IMR-90 (cell line): ENCODE results near the gene ETNK1. TPM values are rescaled to one million over a fixed set of nuclear protein-coding genes. Genes with fewer than 3 reads are reported as not detected.

Experiments used
- ATAC-seq: fragments of 200-7000 bp; cut with Tn5 transposase; 2 replicates; pipeline ENCODE4 v1.9.1; 2020; ENCODE audit warnings: low read depth, mild to moderate bottlenecking, moderate library complexity
- BruUV-seq: library from RNA; stranded (reverse); fragments of 400-500 nt; replicated peaks from 2 replicates; lab custom pipeline; 2021; lab: Mats Ljungman, UMichigan
- CTCF ChIA-PET: fragments of 300-600 bp; formaldehyde crosslinking; extraction: SDS; loops from one replicate; lab custom pipeline; 2021; ENCODE audit warnings: antibody characterized with exemption; lab: Yijun Ruan, JAX
- POLR2A ChIA-PET: fragments of 300-600 bp; sonication (Branson Sonifier 250); formaldehyde crosslinking; loops from one replicate; lab custom pipeline; 2022; ENCODE audit warnings: antibody characterized with exemption; ENCODE audit not compliant: unreplicated experiment; lab: Charles Lee
- DNase-seq: peaks from one replicate; pipeline ENCODE4 v3.0.0; 2013
- H2AFZ ChIP-seq: replicated peaks from 2 replicates; pipeline ENCODE3; 2013; ENCODE audit warnings: low read length, mild to moderate bottlenecking; ENCODE audit not compliant: poor library complexity
- H2AK5ac ChIP-seq: 2 replicates; pipeline ENCODE4 v1.6.1; 2013; ENCODE audit warnings: low read depth, low read length, inconsistent platforms
- H2AK9ac ChIP-seq: replicated peaks from 2 replicates; pipeline ENCODE3; 2013; ENCODE audit warnings: mild to moderate bottlenecking, low read depth, low read length, moderate library complexity; ENCODE audit not compliant: poor library complexity
- H2BK120ac ChIP-seq: 2 replicates; pipeline ENCODE4 v1.6.1; 2013; ENCODE audit warnings: low read depth, low read length, inconsistent platforms
- H2BK15ac ChIP-seq: 3 replicates; pipeline ENCODE4 v1.6.1; 2013; ENCODE audit warnings: low read depth, low read length, inconsistent platforms
- H2BK20ac ChIP-seq: 2 replicates; pipeline ENCODE4 v1.6.1; 2013; ENCODE audit warnings: low read depth, mild to moderate bottlenecking, inconsistent platforms, low read length, moderate library complexity
- H2BK5ac ChIP-seq: 2 replicates; pipeline ENCODE4 v1.6.1; 2013; ENCODE audit warnings: mild to moderate bottlenecking, low read depth, low read length, inconsistent platforms; ENCODE audit not compliant: poor library complexity, severe bottlenecking
- H3K14ac ChIP-seq: replicated peaks from 2 replicates; pipeline ENCODE4 v1.6.1; 2013; ENCODE audit warnings: low read depth, low read length, inconsistent platforms
- H3K18ac ChIP-seq: 2 replicates; pipeline ENCODE4 v1.6.1; 2013; ENCODE audit warnings: low read depth, low read length, control low read depth
- H3K23ac ChIP-seq: 2 replicates; pipeline ENCODE4 v1.6.1; 2013; ENCODE audit warnings: low read depth, low read length, inconsistent platforms
- H3K27ac ChIP-seq: 2 replicates; pipeline ENCODE4 v1.5.1; 2013; ENCODE audit warnings: mild to moderate bottlenecking, control low read depth, low read length; ENCODE audit not compliant: insufficient read depth
- H3K27me3 ChIP-seq: 2 replicates; pipeline ENCODE4 v1.6.1; 2013; ENCODE audit warnings: low read length; ENCODE audit not compliant: control insufficient read depth, insufficient read depth
- H3K36me3 ChIP-seq: 2 replicates; pipeline ENCODE4 v1.6.1; 2013; ENCODE audit warnings: low read length, mixed read lengths; ENCODE audit not compliant: control insufficient read depth, insufficient read depth
- H3K4ac ChIP-seq: 2 replicates; pipeline ENCODE4 v1.6.1; 2013; ENCODE audit warnings: low read depth, low read length, inconsistent platforms
- H3K4me1 ChIP-seq: 2 replicates; pipeline ENCODE4 v1.6.1; 2013; ENCODE audit warnings: low read length, mixed read lengths; ENCODE audit not compliant: control insufficient read depth, insufficient read depth
- H3K4me2 ChIP-seq: 2 replicates; pipeline ENCODE4 v1.6.1; 2013; ENCODE audit warnings: low read depth, mild to moderate bottlenecking, control low read depth, low read length, moderate library complexity
- H3K4me3 ChIP-seq: 2 replicates; pipeline ENCODE4 v1.5.1; 2013; ENCODE audit warnings: low read depth, mild to moderate bottlenecking, control low read depth, low read length, moderate library complexity; ENCODE audit not compliant: insufficient read depth
- H3K56ac ChIP-seq: 2 replicates; pipeline ENCODE4 v1.6.1; 2013; ENCODE audit warnings: low read length, inconsistent platforms; ENCODE audit not compliant: insufficient read depth; ENCODE audit errors: extremely low read depth
- H3K79me1 ChIP-seq, 2 experiments: 2 replicates each; pipeline ENCODE4 v1.6.1; 2013; ENCODE audit warnings: low read length in 2 of 2, inconsistent platforms in 1 of 2, low read depth in 1 of 2
- H3K9ac ChIP-seq: 2 replicates; pipeline ENCODE4 v1.6.1; 2013; ENCODE audit warnings: low read depth, low read length, control low read depth
- H3K9me1 ChIP-seq: 2 replicates; pipeline ENCODE4 v1.6.1; 2013; ENCODE audit warnings: low read length, inconsistent platforms; ENCODE audit not compliant: insufficient read depth
- H3K9me3 ChIP-seq: 2 replicates; pipeline ENCODE4 v1.6.1; 2013; ENCODE audit warnings: low read length; ENCODE audit not compliant: control insufficient read depth, insufficient read depth
- H4K20me1 ChIP-seq: 2 replicates; pipeline ENCODE4 v1.6.1; 2013; ENCODE audit warnings: low read length, inconsistent platforms; ENCODE audit not compliant: insufficient read depth
- H4K5ac ChIP-seq: 2 replicates; pipeline ENCODE4 v1.6.1; 2013; ENCODE audit warnings: mild to moderate bottlenecking, low read depth, low read length, control low read depth
- H4K8ac ChIP-seq, 2 experiments: 2 replicates each; pipeline ENCODE4 v1.6.1; 2013; ENCODE audit warnings: low read depth in 2 of 2, low read length in 2 of 2, control low read depth in 1 of 2, inconsistent platforms in 1 of 2
- H4K91ac ChIP-seq: 2 replicates; pipeline ENCODE4 v1.6.1; 2013; ENCODE audit warnings: low read depth, low read length, inconsistent platforms; ENCODE audit not compliant: insufficient read depth
- BHLHE40 ChIP-seq: fragments of 150-350 bp; IDR thresholded peaks from 2 replicates; pipeline ENCODE4 v1.6.1; 2016; ENCODE audit warnings: mild to moderate bottlenecking, low read depth, low read length
- CEBPB ChIP-seq: IDR thresholded peaks from 2 replicates; pipeline ENCODE4 v1.6.1; 2012; ENCODE audit warnings: low read depth, low read length, improper control_type of control experiment
- ELK1 ChIP-seq: fragments of 150-350 bp; IDR thresholded peaks from 2 replicates; pipeline ENCODE4 v1.6.1; 2016; ENCODE audit warnings: low read depth, mild to moderate bottlenecking, low read length, moderate library complexity, borderline replicate concordance
- MAFK ChIP-seq: IDR thresholded peaks from 2 replicates; pipeline ENCODE4 v1.6.1; 2012; ENCODE audit warnings: low read depth, low read length, improper control_type of control experiment
- MAZ ChIP-seq: IDR thresholded peaks from 2 replicates; pipeline ENCODE4 v1.6.1; 2012; ENCODE audit warnings: low read depth, mild to moderate bottlenecking, low read length, improper control_type of control experiment, moderate library complexity, borderline replicate concordance
- MXI1 ChIP-seq: IDR thresholded peaks from 2 replicates; pipeline ENCODE4 v1.6.1; 2012; ENCODE audit warnings: low read depth, mild to moderate bottlenecking, low read length, moderate library complexity, borderline replicate concordance
- NFE2L2 ChIP-seq: fragments of 150-350 bp; IDR thresholded peaks from 2 replicates; pipeline ENCODE4 v1.6.1; 2016; ENCODE audit warnings: low read depth, mild to moderate bottlenecking, low read length
- POLR2A ChIP-seq: IDR thresholded peaks from 2 replicates; pipeline ENCODE4 v1.6.1; 2012; ENCODE audit warnings: mild to moderate bottlenecking, low read depth, low read length
- RAD21 ChIP-seq: IDR thresholded peaks from 2 replicates; pipeline ENCODE4 v1.6.1; 2012; ENCODE audit warnings: low read length, improper control_type of control experiment
- RCOR1 ChIP-seq: IDR thresholded peaks from 2 replicates; pipeline ENCODE4 v1.6.1; 2012; ENCODE audit warnings: mild to moderate bottlenecking, low read length, improper control_type of control experiment; ENCODE audit not compliant: insufficient replicate concordance
- SMC3 ChIP-seq: fragments of 150-350 bp; IDR thresholded peaks from 2 replicates; pipeline ENCODE4 v1.6.1; 2016; ENCODE audit warnings: low read depth, mild to moderate bottlenecking, antibody characterized with exemption, low read length, moderate library complexity
- WGBS, 2 experiments: methylation state at CpG; one replicate each; pipeline versions ENCODE4 v1.1.5 to v1.1.7; 2013; ENCODE audit warnings: missing lambda C conversion rate in 2 of 2; ENCODE audit not compliant: insufficient read length in 1 of 2; ENCODE audit errors: extremely low coverage in 2 of 2; 5-methylcytosine and 5-hydroxymethylcytosine counted together
- dilution Hi-C: fragments of 300-500 bp; cut with HindIII; formaldehyde crosslinking; loops from one replicate; pipeline ENCODE4 v1.14.3; 2018; ENCODE audit warnings: low sequenced_read_pairs; ENCODE audit not compliant: unreplicated experiment
- in situ Hi-C: fragments of 300-500 bp; cut with MboI; formaldehyde crosslinking; loops from 3 replicates; pipeline ENCODE4 v1.14.3; 2019; ENCODE audit warnings: low sequenced_read_pairs, inconsistent platforms, mixed read lengths
- intact Hi-C: fragments of 100-400 bp; cut with micrococcal nuclease; formaldehyde crosslinking; loops from 2 replicates; pipeline ENCODE4 v1.10.0; 2022
- polyA plus RNA-seq, 3 experiments: library from polyadenylated mRNA; depleted of rRNA; stranded (reverse); fragments of >200 nt; gene quantifications; 2 replicates each; pipeline ENCODE4 v1.2.3, GENCODE V29; 2012; ENCODE audit warnings: low replicate concordance in 1 of 3
- total RNA-seq: library from RNA; depleted of rRNA; stranded (reverse); fragments of >200 nt; gene quantifications from 2 replicates; pipeline ENCODE4 v1.2.3, GENCODE V29; 2012
- TF ChIP-seq, protein P1 (sequence below): conservative IDR thresholded peaks from 2 replicates; pipeline ENCODE4 v1.5.1; 2012; ENCODE audit warnings: mild to moderate bottlenecking, low read depth, low read length, improper control_type of control experiment

Gene ETNK1
- total and polyA plus RNA-seq, 2 of the 4 experiments (the other 2 are of a cell fraction): 12.8 to 33.3 TPM

- ATAC-seq (no peak), DNase-seq (no peak)
- H3K18ac ChIP-seq: no peak overlapping the region
- no peak overlapping the region for H3K4me2 ChIP-seq
- BruUV-seq: no TSS peak
- no peak overlapping the region for H3K14ac ChIP-seq
- no peak overlapping the region for H4K5ac ChIP-seq
- H2BK15ac ChIP-seq: no peak overlapping the region
- H3K9ac ChIP-seq: no peak overlapping the region
- H3K4me1 ChIP-seq: no peaks in the 10 kb centered on the region
- no peaks in the 10 kb centered on the region for H4K20me1 ChIP-seq
- H3K4ac ChIP-seq: no peak overlapping the region
- in situ Hi-C loops (no loop called here), dilution Hi-C loops (no loop called here), intact Hi-C loops (no loop called here)
- TF ChIP-seq SMC3 (no peak), ELK1 (no peak), MAFK (no peak), NFE2L2 (no peak), RAD21 (no peak), MXI1 (no peak), CEBPB (no peak), BHLHE40 (no peak), RCOR1 (no peak), MAZ (no peak), POLR2A (no peak)
- TF ChIP-seq, protein P1, sequence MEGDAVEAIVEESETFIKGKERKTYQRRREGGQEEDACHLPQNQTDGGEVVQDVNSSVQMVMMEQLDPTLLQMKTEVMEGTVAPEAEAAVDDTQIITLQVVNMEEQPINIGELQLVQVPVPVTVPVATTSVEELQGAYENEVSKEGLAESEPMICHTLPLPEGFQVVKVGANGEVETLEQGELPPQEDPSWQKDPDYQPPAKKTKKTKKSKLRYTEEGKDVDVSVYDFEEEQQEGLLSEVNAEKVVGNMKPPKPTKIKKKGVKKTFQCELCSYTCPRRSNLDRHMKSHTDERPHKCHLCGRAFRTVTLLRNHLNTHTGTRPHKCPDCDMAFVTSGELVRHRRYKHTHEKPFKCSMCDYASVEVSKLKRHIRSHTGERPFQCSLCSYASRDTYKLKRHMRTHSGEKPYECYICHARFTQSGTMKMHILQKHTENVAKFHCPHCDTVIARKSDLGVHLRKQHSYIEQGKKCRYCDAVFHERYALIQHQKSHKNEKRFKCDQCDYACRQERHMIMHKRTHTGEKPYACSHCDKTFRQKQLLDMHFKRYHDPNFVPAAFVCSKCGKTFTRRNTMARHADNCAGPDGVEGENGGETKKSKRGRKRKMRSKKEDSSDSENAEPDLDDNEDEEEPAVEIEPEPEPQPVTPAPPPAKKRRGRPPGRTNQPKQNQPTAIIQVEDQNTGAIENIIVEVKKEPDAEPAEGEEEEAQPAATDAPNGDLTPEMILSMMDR: no peak
- POLR2A ChIA-PET: no interaction called here
- no peak overlapping the region for H2AK5ac ChIP-seq
- no peak overlapping the region for H3K4me3 ChIP-seq
- no peak overlapping the region for H3K56ac ChIP-seq
- H3K36me3 ChIP-seq: peaks cover 8% of the 10 kb centered on the region
- no peak overlapping the region for H4K8ac ChIP-seq
- no peak overlapping the region for H3K27ac ChIP-seq
- no peaks in the 10 kb centered on the region for H3K9me3 ChIP-seq
- no peak overlapping the region for H2BK5ac ChIP-seq
- H2BK20ac ChIP-seq: no peak overlapping the region
- H3K79me1 ChIP-seq: peaks cover 12 to 24% of the 10 kb centered on the region in 2 experiments
- H2AFZ ChIP-seq: no peak overlapping the region
- CTCF ChIA-PET: no interaction called here
- H4K91ac ChIP-seq: no peak overlapping the region
- H3K9me1 ChIP-seq: no peaks in the 10 kb centered on the region
- H3K23ac ChIP-seq: no peak overlapping the region
- 92 to 100% methylated on average over 1 to 2 of the region's 6 CpGs for WGBS, 2 experiments
- H2AK9ac ChIP-seq: no peak overlapping the region
- H2BK120ac ChIP-seq: no peak overlapping the region
- no peaks in the 10 kb centered on the region for H3K27me3 ChIP-seq
These were observed 53.0 kb downstream of the ETNK1 start for GRCh38 chr12:22677781-22678574.
